Right renal pelvis (tissue), 4 donors: ENCODE measurements around the gene AKR1C2. TPM values are rescaled to one million over a fixed set of nuclear protein-coding genes. Genes with fewer than 3 reads are reported as not detected.
"Not testable (repeated sequence)": the region's sequence is repeated elsewhere in the genome, so short reads cannot be mapped to it uniquely, and the experiment has no call there.

Experiments
- DNase-seq, 4 donors: peaks; one replicate each; pipeline ENCODE4 v3.0.0-alpha.2; 2013; ENCODE audit warnings: low read depth in 4 of 4, low spot score in 3 of 4, missing footprints in 1 of 4
- polyA plus RNA-seq, 4 donors: library from polyadenylated mRNA; unstranded; fragments of 120-200 nt; gene quantifications; one replicate each; pipeline ENCODE4 v1.2.1, GENCODE V29; 2013; ENCODE audit not compliant: insufficient read length in 4 of 4

AKR1C2 gene
- 10 to 100 TPM in 1 of 4 donors, 1 to 10 TPM in 3; 5.9 to 11.4 (median 8.0) TPM for polyA plus RNA-seq

- DNase-seq, result not testable (repeated sequence)
These were observed at the start of gene AKR1C2 for GRCh38 chr10:5003127-5004029. TSS of gene AKR1C2 (minus strand) at chr10:5003857. CDS start at chr10:5003835, 22 bp downstream.

GRCh38 chr10:5052951-5053500 is 49.4 kb upstream of the AKR1C2 start:
- not testable (repeated sequence) for DNase-seq

GRCh38 chr10:5047912-5048628 is 44.4 kb upstream of the AKR1C2 start:
- no peak for DNase-seq

- DNase-seq, result not testable (repeated sequence)
These were observed 43.4 kb upstream of the AKR1C2 start for GRCh38 chr10:5047055-5047454.

- no peak for DNase-seq
These were observed 42.8 kb upstream of the AKR1C2 start for GRCh38 chr10:5046410-5046809.

GRCh38 chr10:5045095-5045494 is 41.4 kb upstream of the AKR1C2 start:
- no peak for DNase-seq

- no peak for DNase-seq
These were observed 40.1 kb upstream of the AKR1C2 start for GRCh38 chr10:5043716-5044115.

- no peak for DNase-seq
These were observed 39.3 kb upstream of the AKR1C2 start for GRCh38 chr10:5042922-5043321.

GRCh38 chr10:5041471-5042023 is 37.9 kb upstream of the AKR1C2 start:
- no peak for DNase-seq

GRCh38 chr10:5040781-5041470 is 37.3 kb upstream of the AKR1C2 start:
- no peak for DNase-seq

GRCh38 chr10:5040010-5040673 is 36.5 kb upstream of the AKR1C2 start:
- DNase-seq, result no peak

GRCh38 chr10:5038733-5039132 is 35.1 kb upstream of the AKR1C2 start:
- no peak for DNase-seq

- DNase-seq, result no peak
These were observed 34.4 kb upstream of the AKR1C2 start for GRCh38 chr10:5038101-5038500.

- no peak for DNase-seq
These were observed 32.9 kb upstream of the AKR1C2 start for GRCh38 chr10:5036511-5036910.

GRCh38 chr10:5035356-5035755 is 31.7 kb upstream of the AKR1C2 start:
- DNase-seq, result no peak

- no peak for DNase-seq
These were observed 30.9 kb upstream of the AKR1C2 start for GRCh38 chr10:5034588-5034987.

- no peak for DNase-seq
These were observed 29.6 kb upstream of the AKR1C2 start for GRCh38 chr10:5033061-5033778.

- not testable (repeated sequence) for DNase-seq
These were observed 28.8 kb upstream of the AKR1C2 start for GRCh38 chr10:5032444-5032843.

GRCh38 chr10:5031588-5031987 is 27.9 kb upstream of the AKR1C2 start:
- not testable (repeated sequence) for DNase-seq
